Measurements from ENCODE around the gene PLAAT1.

- no peak for TF ChIP-seq POLR2AphosphoS5 (IDR thresholded peaks at IDR 0.05)
- TF ChIP-seq CTCF (IDR thresholded peaks at IDR 0.05), result no peak
- no peak for TF ChIP-seq POLR2A (IDR thresholded peaks at IDR 0.05)
- TF ChIP-seq EP300 (IDR thresholded peaks at IDR 0.05), result no peak
Observed at GRCh38 chr3:193295985-193296384, 55.0 kb downstream of the PLAAT1 start.
